Esophagus (tissue), 2 donors: ENCODE data around the gene POTEG. TPM values are rescaled to one million over a fixed set of nuclear protein-coding genes. Genes with fewer than 3 reads are reported as not detected.
"Not testable (repeated sequence)": the region's sequence is repeated elsewhere in the genome, so short reads cannot be mapped to it uniquely, and the experiment has no call there.

ENCODE experiments used
- H3K27ac ChIP-seq, 2 donors: one replicate each; pipeline ENCODE4 v1.5.1; 2013; ENCODE audit warnings: low read depth in 2 of 2, mild to moderate bottlenecking in 2 of 2, inconsistent platforms in 1 of 2, low read length in 1 of 2, moderate library complexity in 1 of 2
- H3K27me3 ChIP-seq, 2 donors: one replicate each; pipeline ENCODE4 v1.6.1; 2013; ENCODE audit warnings: low read length in 2 of 2, control low read depth in 1 of 2, mild to moderate bottlenecking in 1 of 2; ENCODE audit not compliant: insufficient read depth in 2 of 2, control insufficient read depth in 1 of 2
- H3K36me3 ChIP-seq, 2 donors: one replicate each; pipeline ENCODE4 v1.6.1; 2013; ENCODE audit warnings: low read length in 1 of 2; ENCODE audit not compliant: control insufficient read depth in 2 of 2, insufficient read depth in 2 of 2
- H3K4me1 ChIP-seq, 2 donors: one replicate each; pipeline ENCODE4 v1.6.1; 2013; ENCODE audit warnings: low read length in 1 of 2; ENCODE audit not compliant: control insufficient read depth in 2 of 2, insufficient read depth in 2 of 2
- H3K4me3 ChIP-seq, 2 donors: one replicate each; pipeline ENCODE4 v1.5.1; 2013; ENCODE audit warnings: low read length in 2 of 2, mild to moderate bottlenecking in 2 of 2, low read depth in 1 of 2, moderate library complexity in 1 of 2
- H3K9me3 ChIP-seq, 2 donors: one replicate each; pipeline ENCODE4 v1.6.1; 2013; ENCODE audit warnings: mild to moderate bottlenecking in 2 of 2, low read depth in 1 of 2, low read length in 1 of 2, moderate library complexity in 1 of 2; ENCODE audit not compliant: control insufficient read depth in 2 of 2, insufficient read depth in 1 of 2
- WGBS, 2 donors: extraction: QIAGEN DNeasy Blood & Tissue Kit; methylation state at CpG; one replicate each; pipeline ENCODE4 v1.1.7; 2013; 5-methylcytosine and 5-hydroxymethylcytosine counted together
- polyA plus RNA-seq, 2 donors: library from polyadenylated mRNA; stranded (reverse); fragments of 200-250 nt; gene quantifications; one replicate each; pipeline ENCODE4 v1.2.3, GENCODE V29; 2013
- donor health status: healthy with polysubstance abuse.
- donor health status: Bipolar disorder and iron deficiency.

The POTEG gene
- polyA plus RNA-seq, 2 donors: not detected

DNA sequence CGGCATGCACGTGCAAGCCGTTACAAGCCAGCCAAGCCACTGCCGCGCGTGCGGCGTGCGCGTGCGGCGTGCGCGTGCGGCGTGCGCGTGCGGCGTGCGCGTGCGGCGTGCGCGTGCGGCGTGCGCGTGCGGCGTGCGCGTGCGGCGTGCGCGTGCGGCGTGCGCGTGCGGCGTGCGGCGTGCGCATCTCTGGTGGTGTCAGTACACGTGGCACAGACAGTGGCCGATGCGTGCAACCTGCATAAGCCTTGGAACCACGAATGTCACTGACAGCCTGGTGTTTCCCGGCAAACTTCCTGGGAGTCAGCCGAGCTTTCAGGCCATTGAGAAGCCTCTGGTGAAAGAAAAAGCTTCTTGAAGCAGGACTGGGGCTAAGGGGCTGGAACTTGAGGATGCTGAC lies 750 bp upstream of the POTEG start:
- not testable (repeated sequence) for H3K27me3 ChIP-seq, H3K4me3 ChIP-seq, H3K27ac ChIP-seq, H3K4me1 ChIP-seq, H3K36me3 ChIP-seq, H3K9me3 ChIP-seq
- WGBS, 2 donors: 91 to 92% methylated on average over 38 to 49 of the region's 53 CpGs

DNA sequence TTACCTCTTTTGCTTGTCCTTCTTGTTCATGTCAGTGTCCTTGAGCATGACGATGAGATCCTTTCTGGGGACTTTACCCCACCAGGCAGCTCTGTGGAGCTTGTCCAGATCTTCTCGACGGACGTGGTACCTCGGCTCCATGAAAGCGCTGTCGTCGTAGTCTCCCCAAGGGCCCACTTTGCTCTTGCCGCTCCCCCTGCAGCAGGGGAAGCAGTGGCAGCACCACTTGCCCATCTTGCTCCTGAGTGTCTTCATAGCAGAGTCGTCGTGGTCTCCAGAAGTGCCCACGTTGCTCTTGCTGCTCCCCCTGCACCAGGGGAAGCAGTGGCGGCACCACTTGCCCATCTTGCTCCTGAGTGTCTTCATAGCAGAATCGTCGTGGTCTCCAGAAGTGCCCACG lies 376 bp downstream of the POTEG start:
- H3K4me1 ChIP-seq, H3K4me3 ChIP-seq: not testable (repeated sequence)
- WGBS, 2 donors: 76 to 81% methylated on average over 7 of the region's 16 CpGs

DNA sequence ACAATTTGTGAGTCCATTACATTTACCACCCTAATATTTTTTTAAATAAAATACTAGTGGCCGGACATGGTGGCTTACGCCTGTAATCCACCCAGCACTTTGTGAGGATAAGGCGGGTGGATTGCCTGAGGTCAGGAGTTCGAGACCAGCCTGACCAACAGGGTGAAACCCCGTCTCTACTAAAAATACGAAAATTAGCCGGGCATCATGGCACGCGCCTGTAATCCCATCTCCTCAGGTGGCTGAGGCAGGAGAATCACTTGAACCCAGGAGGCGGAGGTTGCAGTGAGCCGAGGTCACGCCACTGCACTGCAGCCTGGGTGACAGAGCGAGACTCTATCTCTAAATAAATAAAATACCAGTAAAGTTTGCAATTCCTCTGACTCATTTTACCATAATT lies 25.6 kb downstream of the POTEG start:
- not testable (repeated sequence) for H3K9me3 ChIP-seq, H3K4me1 ChIP-seq, H3K27me3 ChIP-seq, H3K27ac ChIP-seq, H3K36me3 ChIP-seq, H3K4me3 ChIP-seq
- 74 to 80% methylated on average over 7 to 8 of the region's 13 CpGs for WGBS, 2 donors

More for the DNA sequence above, 376 bp downstream of the POTEG start:
- not testable (repeated sequence) for H3K27me3 ChIP-seq, H3K36me3 ChIP-seq, H3K9me3 ChIP-seq, H3K27ac ChIP-seq

DNA sequence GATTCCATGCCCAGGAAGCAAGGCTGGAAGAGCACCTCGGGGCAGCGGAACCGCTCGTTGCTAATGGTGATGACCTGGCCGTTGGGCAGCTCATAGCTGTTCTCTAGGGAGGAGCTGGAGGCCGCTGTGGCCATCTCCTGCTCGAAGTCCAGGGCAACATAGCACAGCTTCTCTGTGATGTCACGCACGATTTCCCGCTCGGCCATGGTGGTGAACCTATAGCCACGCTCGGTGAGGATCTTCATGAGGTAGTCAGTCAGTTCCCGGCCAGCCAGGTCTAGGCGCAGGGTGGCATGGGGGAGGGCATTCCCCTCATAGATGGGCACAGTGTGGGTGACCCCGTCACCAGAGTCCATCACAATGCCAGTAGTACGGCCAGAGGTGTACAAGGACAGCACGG lies 32.0 kb downstream of the POTEG start:
- not testable (repeated sequence) for H3K4me1 ChIP-seq, H3K27me3 ChIP-seq, H3K9me3 ChIP-seq, H3K36me3 ChIP-seq, H3K4me3 ChIP-seq, H3K27ac ChIP-seq
- 80 to 90% methylated on average over 8 to 10 of the region's 18 CpGs for WGBS, 2 donors

DNA sequence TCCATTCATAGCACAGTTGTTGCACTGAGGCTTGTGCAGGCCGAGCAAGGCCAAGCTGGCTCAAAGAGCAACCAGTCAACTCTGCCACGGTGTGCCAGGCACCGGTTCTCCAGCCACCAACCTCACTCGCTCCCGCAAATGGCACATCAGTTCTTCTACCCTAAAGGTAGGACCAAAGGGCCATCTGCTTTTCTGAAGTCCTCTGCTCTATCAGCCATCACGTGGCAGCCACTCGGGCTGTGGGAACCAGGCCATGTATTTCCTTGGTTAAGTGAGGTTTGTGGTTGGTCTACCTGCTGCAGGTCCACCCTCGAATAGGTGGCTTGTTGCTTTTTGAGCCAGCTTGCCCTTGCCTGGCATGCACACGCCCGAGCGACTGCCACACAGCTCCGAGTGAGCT lies 39.4 kb downstream of the POTEG start:
- not testable (repeated sequence) for H3K27me3 ChIP-seq, H3K4me3 ChIP-seq, H3K36me3 ChIP-seq, H3K27ac ChIP-seq, H3K4me1 ChIP-seq, H3K9me3 ChIP-seq
- 84 to 88% methylated on average over 4 to 5 of the region's 12 CpGs for WGBS, 2 donors

DNA sequence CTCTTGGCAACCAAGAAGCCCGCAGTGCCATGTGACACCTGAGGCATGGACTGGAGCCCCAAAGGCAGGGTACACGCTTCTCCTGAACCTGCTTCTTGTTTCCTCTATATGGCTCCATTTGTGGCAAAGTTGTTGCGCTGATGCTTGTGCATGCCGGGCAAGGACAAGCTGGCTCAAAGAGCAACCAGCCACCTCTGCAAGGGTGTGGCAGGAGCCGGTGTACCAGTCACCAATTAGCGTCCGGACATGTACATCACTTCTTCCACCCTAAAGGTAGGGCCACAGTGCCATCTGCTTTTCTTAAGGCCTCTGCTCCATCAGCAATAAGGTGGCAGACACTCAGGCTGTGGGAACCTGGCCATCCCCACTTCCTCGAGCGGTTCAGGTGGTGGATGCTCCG lies 43.9 kb downstream of the POTEG start:
- not testable (repeated sequence) for H3K4me1 ChIP-seq, H3K4me3 ChIP-seq, H3K27ac ChIP-seq, H3K27me3 ChIP-seq, H3K36me3 ChIP-seq, H3K9me3 ChIP-seq
- 87 to 88% methylated on average over 10 of the region's 10 CpGs for WGBS, 2 donors

DNA sequence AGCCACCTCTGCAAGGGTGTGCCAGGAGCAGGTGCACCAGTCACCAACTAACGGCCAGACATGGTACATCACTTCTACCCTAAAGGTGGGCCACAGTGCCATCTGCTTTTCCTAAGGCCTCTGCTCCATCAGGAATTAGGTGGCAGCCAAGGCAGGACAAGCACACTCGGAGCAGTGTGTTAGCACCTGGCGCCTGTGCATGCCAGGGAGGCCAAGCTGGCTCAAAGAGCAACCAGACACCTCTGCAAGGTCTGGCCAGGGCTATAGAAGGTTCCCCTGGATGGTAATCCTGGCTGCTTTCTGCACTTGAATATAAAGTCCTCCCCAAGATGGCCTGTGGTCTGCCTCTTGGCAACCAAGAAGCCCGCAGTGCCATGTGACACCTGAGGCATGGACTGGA lies 45.4 kb downstream of the POTEG start:
- H3K4me3 ChIP-seq, H3K9me3 ChIP-seq, H3K27me3 ChIP-seq, H3K36me3 ChIP-seq, H3K4me1 ChIP-seq, H3K27ac ChIP-seq: not testable (repeated sequence)
- WGBS, 2 donors: 60 to 73% methylated on average over 2 to 4 of the region's 4 CpGs

DNA sequence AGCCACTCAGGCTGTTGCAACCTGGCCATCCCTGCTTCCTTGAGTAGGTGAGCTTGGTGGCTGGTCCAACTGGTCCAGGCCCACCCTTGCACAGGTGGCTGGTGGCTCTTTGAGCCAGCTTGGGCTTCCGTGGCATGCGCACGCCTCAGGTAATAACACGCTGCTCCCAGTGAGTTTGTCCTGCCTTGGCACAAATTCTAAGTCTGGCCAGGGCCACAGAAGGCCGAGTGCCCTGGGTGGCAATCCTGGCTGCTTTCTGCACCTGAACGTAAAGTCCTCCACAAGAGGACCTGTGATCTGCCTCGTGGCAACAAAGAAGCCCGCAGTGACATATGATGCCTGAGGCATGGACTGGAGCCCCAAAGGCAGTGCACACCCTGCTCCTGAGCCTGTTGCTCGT lies 47.1 kb downstream of the POTEG start:
- H3K4me1 ChIP-seq, H3K36me3 ChIP-seq, H3K27me3 ChIP-seq, H3K9me3 ChIP-seq, H3K4me3 ChIP-seq, H3K27ac ChIP-seq: not testable (repeated sequence)
- WGBS, 2 donors: 68 to 77% methylated on average over 9 of the region's 9 CpGs

DNA sequence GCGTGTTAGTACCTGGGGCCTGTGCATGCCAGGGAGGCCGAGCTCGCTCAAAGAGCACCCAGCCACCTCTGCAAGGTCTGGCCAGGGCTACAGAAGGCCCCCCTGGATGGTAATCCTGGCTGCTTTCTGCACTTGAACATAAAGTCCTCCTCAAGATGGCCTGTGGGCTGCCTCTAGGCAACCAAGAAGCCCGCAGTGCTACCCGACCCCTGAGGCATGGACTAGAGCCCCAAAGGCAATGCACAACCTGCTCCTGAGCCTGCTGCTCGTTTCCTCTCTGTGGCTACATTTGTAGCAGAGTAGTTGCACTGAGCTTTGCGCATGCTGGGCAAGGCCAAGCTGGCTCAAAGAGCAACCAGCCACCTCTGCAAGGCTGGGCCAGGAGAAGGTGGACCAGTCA lies 47.8 kb downstream of the POTEG start:
- H3K4me3 ChIP-seq, H3K27ac ChIP-seq, H3K36me3 ChIP-seq, H3K27me3 ChIP-seq, H3K4me1 ChIP-seq, H3K9me3 ChIP-seq: not testable (repeated sequence)
- WGBS, 2 donors: 51 to 53% methylated on average over 3 of the region's 7 CpGs

DNA sequence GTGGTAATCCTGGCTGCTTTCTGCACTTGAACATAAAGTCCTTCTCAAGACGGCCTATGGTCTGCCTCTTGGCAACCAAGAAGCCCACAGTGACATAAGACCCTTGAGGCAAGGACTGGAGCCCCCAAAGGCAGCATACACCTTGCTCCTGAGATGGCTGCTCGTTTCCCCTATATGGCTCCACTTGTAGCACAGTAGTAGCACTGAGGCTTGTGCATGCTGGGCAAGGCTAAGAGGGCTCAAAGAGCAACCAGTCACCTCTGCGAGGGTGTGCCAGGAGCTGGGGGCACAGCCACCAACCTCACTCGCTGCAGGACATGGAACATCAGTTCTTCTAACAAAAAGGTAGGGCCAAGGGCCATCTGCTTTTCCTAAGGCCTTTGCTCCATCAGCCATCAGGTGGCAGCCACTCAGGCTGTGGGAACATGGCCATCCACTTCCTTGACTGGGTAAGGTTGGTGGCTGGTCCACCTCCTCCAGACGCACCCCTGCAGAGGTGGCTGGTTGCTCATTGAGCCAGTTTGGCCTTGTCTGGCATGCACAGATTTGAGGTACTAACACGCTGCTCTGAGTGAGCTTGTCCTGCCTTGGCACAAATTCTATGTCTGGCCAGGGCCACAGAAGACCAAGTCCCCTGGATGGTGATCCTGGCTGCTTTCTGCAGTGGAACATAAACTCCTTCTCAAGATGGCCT lies 49.9 kb downstream of the POTEG start:
- not testable (repeated sequence) for H3K4me3 ChIP-seq, H3K27me3 ChIP-seq, H3K27ac ChIP-seq, H3K4me1 ChIP-seq, H3K9me3 ChIP-seq, H3K36me3 ChIP-seq
- WGBS, 2 donors: 36 to 57% methylated on average over 2 to 3 of the region's 6 CpGs
